IMR-90 (cell line): ENCODE data around the gene SYAP1. TPM values are rescaled to one million over a fixed set of nuclear protein-coding genes. Genes with fewer than 3 reads are reported as not detected.

Experiments
- ATAC-seq: fragments of 200-7000 bp; cut with Tn5 transposase; 2 replicates; pipeline ENCODE4 v1.9.1; 2020; ENCODE audit warnings: low read depth, mild to moderate bottlenecking, moderate library complexity
- BruUV-seq: library from RNA; stranded (reverse); fragments of 400-500 nt; replicated peaks from 2 replicates; lab custom pipeline; 2021; lab: Mats Ljungman, UMichigan
- CTCF ChIA-PET: fragments of 300-600 bp; formaldehyde crosslinking; extraction: SDS; loops from one replicate; lab custom pipeline; 2021; ENCODE audit warnings: antibody characterized with exemption; lab: Yijun Ruan, JAX
- POLR2A ChIA-PET: fragments of 300-600 bp; sonication (Branson Sonifier 250); formaldehyde crosslinking; loops from one replicate; lab custom pipeline; 2022; ENCODE audit warnings: antibody characterized with exemption; ENCODE audit not compliant: unreplicated experiment; lab: Charles Lee
- DNase-seq: peaks from one replicate; pipeline ENCODE4 v3.0.0; 2013
- H2AFZ ChIP-seq: replicated peaks from 2 replicates; pipeline ENCODE3; 2013; ENCODE audit warnings: low read length, mild to moderate bottlenecking; ENCODE audit not compliant: poor library complexity
- H2AK5ac ChIP-seq: 2 replicates; pipeline ENCODE4 v1.6.1; 2013; ENCODE audit warnings: low read depth, low read length, inconsistent platforms
- H2AK9ac ChIP-seq: replicated peaks from 2 replicates; pipeline ENCODE3; 2013; ENCODE audit warnings: mild to moderate bottlenecking, low read depth, low read length, moderate library complexity; ENCODE audit not compliant: poor library complexity
- H2BK120ac ChIP-seq: 2 replicates; pipeline ENCODE4 v1.6.1; 2013; ENCODE audit warnings: low read depth, low read length, inconsistent platforms
- H2BK15ac ChIP-seq: 3 replicates; pipeline ENCODE4 v1.6.1; 2013; ENCODE audit warnings: low read depth, low read length, inconsistent platforms
- H2BK20ac ChIP-seq: 2 replicates; pipeline ENCODE4 v1.6.1; 2013; ENCODE audit warnings: low read depth, mild to moderate bottlenecking, inconsistent platforms, low read length, moderate library complexity
- H2BK5ac ChIP-seq: 2 replicates; pipeline ENCODE4 v1.6.1; 2013; ENCODE audit warnings: mild to moderate bottlenecking, low read depth, low read length, inconsistent platforms; ENCODE audit not compliant: poor library complexity, severe bottlenecking
- H3K14ac ChIP-seq: replicated peaks from 2 replicates; pipeline ENCODE4 v1.6.1; 2013; ENCODE audit warnings: low read depth, low read length, inconsistent platforms
- H3K18ac ChIP-seq: 2 replicates; pipeline ENCODE4 v1.6.1; 2013; ENCODE audit warnings: low read depth, low read length, control low read depth
- H3K23ac ChIP-seq: 2 replicates; pipeline ENCODE4 v1.6.1; 2013; ENCODE audit warnings: low read depth, low read length, inconsistent platforms
- H3K27ac ChIP-seq: 2 replicates; pipeline ENCODE4 v1.5.1; 2013; ENCODE audit warnings: mild to moderate bottlenecking, control low read depth, low read length; ENCODE audit not compliant: insufficient read depth
- H3K27me3 ChIP-seq: 2 replicates; pipeline ENCODE4 v1.6.1; 2013; ENCODE audit warnings: low read length; ENCODE audit not compliant: control insufficient read depth, insufficient read depth
- H3K36me3 ChIP-seq: 2 replicates; pipeline ENCODE4 v1.6.1; 2013; ENCODE audit warnings: low read length, mixed read lengths; ENCODE audit not compliant: control insufficient read depth, insufficient read depth
- H3K4ac ChIP-seq: 2 replicates; pipeline ENCODE4 v1.6.1; 2013; ENCODE audit warnings: low read depth, low read length, inconsistent platforms
- H3K4me1 ChIP-seq: 2 replicates; pipeline ENCODE4 v1.6.1; 2013; ENCODE audit warnings: low read length, mixed read lengths; ENCODE audit not compliant: control insufficient read depth, insufficient read depth
- H3K4me2 ChIP-seq: 2 replicates; pipeline ENCODE4 v1.6.1; 2013; ENCODE audit warnings: low read depth, mild to moderate bottlenecking, control low read depth, low read length, moderate library complexity
- H3K4me3 ChIP-seq: 2 replicates; pipeline ENCODE4 v1.5.1; 2013; ENCODE audit warnings: low read depth, mild to moderate bottlenecking, control low read depth, low read length, moderate library complexity; ENCODE audit not compliant: insufficient read depth
- H3K56ac ChIP-seq: 2 replicates; pipeline ENCODE4 v1.6.1; 2013; ENCODE audit warnings: low read length, inconsistent platforms; ENCODE audit not compliant: insufficient read depth; ENCODE audit errors: extremely low read depth
- H3K79me1 ChIP-seq, 2 experiments: 2 replicates each; pipeline ENCODE4 v1.6.1; 2013; ENCODE audit warnings: low read length in 2 of 2, inconsistent platforms in 1 of 2, low read depth in 1 of 2
- H3K9ac ChIP-seq: 2 replicates; pipeline ENCODE4 v1.6.1; 2013; ENCODE audit warnings: low read depth, low read length, control low read depth
- H3K9me1 ChIP-seq: 2 replicates; pipeline ENCODE4 v1.6.1; 2013; ENCODE audit warnings: low read length, inconsistent platforms; ENCODE audit not compliant: insufficient read depth
- H3K9me3 ChIP-seq: 2 replicates; pipeline ENCODE4 v1.6.1; 2013; ENCODE audit warnings: low read length; ENCODE audit not compliant: control insufficient read depth, insufficient read depth
- H4K20me1 ChIP-seq: 2 replicates; pipeline ENCODE4 v1.6.1; 2013; ENCODE audit warnings: low read length, inconsistent platforms; ENCODE audit not compliant: insufficient read depth
- H4K5ac ChIP-seq: 2 replicates; pipeline ENCODE4 v1.6.1; 2013; ENCODE audit warnings: mild to moderate bottlenecking, low read depth, low read length, control low read depth
- H4K8ac ChIP-seq, 2 experiments: 2 replicates each; pipeline ENCODE4 v1.6.1; 2013; ENCODE audit warnings: low read depth in 2 of 2, low read length in 2 of 2, control low read depth in 1 of 2, inconsistent platforms in 1 of 2
- H4K91ac ChIP-seq: 2 replicates; pipeline ENCODE4 v1.6.1; 2013; ENCODE audit warnings: low read depth, low read length, inconsistent platforms; ENCODE audit not compliant: insufficient read depth
- CHD1 ChIP-seq: IDR thresholded peaks from 2 replicates; pipeline ENCODE4 v1.6.1; 2012; ENCODE audit warnings: low read depth, low read length, improper control_type of control experiment
- MAFK ChIP-seq: IDR thresholded peaks from 2 replicates; pipeline ENCODE4 v1.6.1; 2012; ENCODE audit warnings: low read depth, low read length, improper control_type of control experiment
- POLR2A ChIP-seq: IDR thresholded peaks from 2 replicates; pipeline ENCODE4 v1.6.1; 2012; ENCODE audit warnings: mild to moderate bottlenecking, low read depth, low read length
- RFX5 ChIP-seq: IDR thresholded peaks from 2 replicates; pipeline ENCODE4 v1.8.0; 2012; ENCODE audit warnings: low read depth, mild to moderate bottlenecking, low read length, moderate library complexity
- WGBS, 2 experiments: methylation state at CpG; one replicate each; pipeline versions ENCODE4 v1.1.5 to v1.1.7; 2013; ENCODE audit warnings: missing lambda C conversion rate in 2 of 2; ENCODE audit not compliant: insufficient read length in 1 of 2; ENCODE audit errors: extremely low coverage in 2 of 2; 5-methylcytosine and 5-hydroxymethylcytosine counted together
- dilution Hi-C: fragments of 300-500 bp; cut with HindIII; formaldehyde crosslinking; loops from one replicate; pipeline ENCODE4 v1.14.3; 2018; ENCODE audit warnings: low sequenced_read_pairs; ENCODE audit not compliant: unreplicated experiment
- in situ Hi-C: fragments of 300-500 bp; cut with MboI; formaldehyde crosslinking; loops from 3 replicates; pipeline ENCODE4 v1.14.3; 2019; ENCODE audit warnings: low sequenced_read_pairs, inconsistent platforms, mixed read lengths
- intact Hi-C: fragments of 100-400 bp; cut with micrococcal nuclease; formaldehyde crosslinking; loops from 2 replicates; pipeline ENCODE4 v1.10.0; 2022
- polyA plus RNA-seq, 3 experiments: library from polyadenylated mRNA; depleted of rRNA; stranded (reverse); fragments of >200 nt; gene quantifications; 2 replicates each; pipeline ENCODE4 v1.2.3, GENCODE V29; 2012; ENCODE audit warnings: low replicate concordance in 1 of 3
- total RNA-seq: library from RNA; depleted of rRNA; stranded (reverse); fragments of >200 nt; gene quantifications from 2 replicates; pipeline ENCODE4 v1.2.3, GENCODE V29; 2012

SYAP1 gene
- total and polyA plus RNA-seq, 2 of the 4 experiments (the other 2 are of a cell fraction) = 17.7 to 35.0 TPM

GRCh38 chrX:16771483-16772398, 52.3 kb downstream of the SYAP1 start:
- H4K91ac ChIP-seq = peak overlapping the region; percentile 43; the same call in 1 of the 2 replicates
- H3K9me3 ChIP-seq = no peaks in the 10 kb centered on the region
- ATAC-seq (peak; percentile 86), DNase-seq (peak; percentile 86)
- no peak overlapping the region for H3K9ac ChIP-seq
- no peak overlapping the region for H3K27ac ChIP-seq
- H3K23ac ChIP-seq = no peak overlapping the region
- H4K5ac ChIP-seq = peak overlapping the region; percentile 35; the same call in 1 of the 2 replicates
- intact Hi-C loops (loop anchor here (1.0 kb wide), 1 partner anchor 9 kb away; no protein-coding TSS in a partner anchor), in situ Hi-C loops (no loop called here), dilution Hi-C loops (no loop called here)
- no peak for TF ChIP-seq RFX5
- no peak for TF ChIP-seq MAFK
- peak; percentile 99 for TF ChIP-seq POLR2A
- TF ChIP-seq CHD1 = no peak
- H3K9me1 ChIP-seq = no peaks in the 10 kb centered on the region
- CTCF ChIA-PET = no interaction called here
- no peak overlapping the region for H2AK9ac ChIP-seq
- no peaks in the 10 kb centered on the region for H3K36me3 ChIP-seq
- 29% methylated on average over 1 of the region's 16 CpGs; no CpG with 5 or more reads in 1 of the 2 experiments for WGBS, 2 experiments
- H3K14ac ChIP-seq = 0 out of 2 replicates have a peak overlapping the region, but pooled peaks have one; percentile 54
- no peak overlapping the region; the same call in 1 of the 2 replicates for H3K56ac ChIP-seq
- H2BK15ac ChIP-seq = no peak overlapping the region
- H2BK120ac ChIP-seq = peak overlapping the region; percentile 79
- H2AK5ac ChIP-seq = no peak overlapping the region
- H4K8ac ChIP-seq = peak overlapping the region; percentile 39 to 56; a peak in 1 of 4 replicates
- H4K20me1 ChIP-seq = no peaks in the 10 kb centered on the region
- no peaks in the 10 kb centered on the region for H3K4me1 ChIP-seq
- TSS peak; percentile 100 for BruUV-seq
- POLR2A ChIA-PET = no interaction called here
- peak overlapping the region; percentile 77; the same call in 1 of the 2 replicates for H3K18ac ChIP-seq
- peak overlapping the region; percentile 52 for H2BK5ac ChIP-seq
- no peaks in the 10 kb centered on the region for H3K79me1 ChIP-seq
- H3K4ac ChIP-seq = 0 out of 2 replicates have a peak overlapping the region, but pooled peaks have one; percentile 33
- H3K4me3 ChIP-seq = no peak overlapping the region
- no peak overlapping the region; the same call in 1 of the 2 replicates for H3K4me2 ChIP-seq
- H2BK20ac ChIP-seq = 0 out of 2 replicates have a peak overlapping the region, but pooled peaks have one; percentile 54
- no peaks in the 10 kb centered on the region; the same call in 1 of the 2 replicates for H3K27me3 ChIP-seq
- H2AFZ ChIP-seq = no peak overlapping the region
